Hepatocyte (in vitro differentiated cells): Measurements from ENCODE around the gene DIP2C.

Experiments used
- CTCF ChIP-seq: fragments of 200-600 bp; sonication (generic); IDR thresholded peaks from 2 replicates; pipeline ENCODE4 v1.5.1; 2016; ENCODE audit warnings: antibody characterized with exemption, mild to moderate bottlenecking; ENCODE audit not compliant: poor library complexity
- EZH2 ChIP-seq: fragments of 200-600 bp; sonication (generic); IDR thresholded peaks from 2 replicates; pipeline ENCODE4 v1.6.1; 2016; ENCODE audit warnings: antibody characterized with exemption, mild to moderate bottlenecking, borderline replicate concordance
- EZH2phosphoT487 ChIP-seq: fragments of 200-600 bp; sonication (generic); IDR thresholded peaks from one replicate; pipeline ENCODE4 v1.6.1; 2018; ENCODE audit warnings: antibody characterized with exemption, mild to moderate bottlenecking, low read depth, moderate library complexity; ENCODE audit not compliant: unreplicated experiment, severe bottlenecking

- no peak for TF ChIP-seq CTCF
- no peak for TF ChIP-seq EZH2
- TF ChIP-seq EZH2phosphoT487, result no peak
These were observed 24.6 kb downstream of the DIP2C start for GRCh38 chr10:664893-665292.
